GM21381 (cell line): ENCODE results near the gene SPRY4.
"Not testable (repeated sequence)": the region's sequence is repeated elsewhere in the genome, so short reads cannot be mapped to it uniquely, and the experiment has no call there.

Source experiments
- ATAC-seq: cut with Tn5 transposase; IDR thresholded peaks from one replicate; pipeline ENCODE4 v1.9.1; 2021; ENCODE audit warnings: mild to moderate bottlenecking, moderate library complexity; ENCODE audit not compliant: unreplicated experiment

Gene SPRY4

GRCh38 chr5:142339781-142340180 is 15.0 kb upstream of the SPRY4 start:
- no peak for ATAC-seq

GRCh38 chr5:142334538-142334937 is 9.7 kb upstream of the SPRY4 start:
- ATAC-seq = no peak

- not testable (repeated sequence) for ATAC-seq
These were observed 8.9 kb upstream of the SPRY4 start for GRCh38 chr5:142333749-142334148.

- no peak for ATAC-seq
These were observed 5.6 kb upstream of the SPRY4 start for GRCh38 chr5:142330444-142330843.

- ATAC-seq = no peak
These were observed 5.2 kb upstream of the SPRY4 start for GRCh38 chr5:142330026-142330425.

- ATAC-seq = no peak
These were observed 2.5 kb upstream of the SPRY4 start for GRCh38 chr5:142327111-142327842.

GRCh38 chr5:142326480-142326938 is 1.7 kb upstream of the SPRY4 start:
- ATAC-seq = no peak

GRCh38 chr5:142325725-142326479 is 1.1 kb upstream of the SPRY4 start:
- no peak for ATAC-seq

GRCh38 chr5:142324136-142324870 is 518 bp downstream of the SPRY4 start:
- ATAC-seq = peak; percentile 47

GRCh38 chr5:142323480-142324135 is 1.2 kb downstream of the SPRY4 start:
- ATAC-seq = no peak

GRCh38 chr5:142322747-142323479 is 1.9 kb downstream of the SPRY4 start:
- no peak for ATAC-seq

- ATAC-seq = no peak
These were observed 2.4 kb downstream of the SPRY4 start for GRCh38 chr5:142322403-142322746.

GRCh38 chr5:142320851-142321560 is 3.8 kb downstream of the SPRY4 start:
- ATAC-seq = no peak

- no peak for ATAC-seq
These were observed 4.4 kb downstream of the SPRY4 start for GRCh38 chr5:142320430-142320738.

- ATAC-seq = no peak
These were observed 5.0 kb downstream of the SPRY4 start for GRCh38 chr5:142319560-142320429.

- ATAC-seq = no peak
These were observed 5.7 kb downstream of the SPRY4 start for GRCh38 chr5:142319105-142319504.

GRCh38 chr5:142317753-142318152 is 7.1 kb downstream of the SPRY4 start:
- no peak for ATAC-seq

GRCh38 chr5:142317173-142317572 is 7.6 kb downstream of the SPRY4 start:
- no peak for ATAC-seq

- no peak for ATAC-seq
These were observed 8.1 kb downstream of the SPRY4 start for GRCh38 chr5:142316681-142317080.
